ENCODE results near the gene GLI3.

DNA sequence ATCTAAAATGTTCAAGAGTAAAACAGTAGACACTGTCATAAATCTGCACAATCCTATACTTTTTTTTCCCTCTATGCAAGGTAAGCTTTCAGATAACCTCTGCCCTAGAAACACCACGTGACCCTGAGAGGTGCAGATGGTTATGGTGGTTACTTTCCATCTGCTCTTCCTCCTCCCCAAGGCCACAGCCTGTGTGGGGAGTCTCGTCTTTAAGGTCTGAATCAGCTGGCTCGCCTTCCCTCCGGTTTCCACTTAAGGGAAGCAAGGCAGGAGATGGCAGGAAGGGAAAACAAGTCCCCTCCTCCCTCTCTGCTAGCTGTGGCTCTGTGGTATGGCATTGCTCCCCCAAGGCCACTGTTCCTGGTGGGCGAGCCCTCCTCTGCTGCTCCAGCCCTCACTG lies 181.8 kb downstream of the GLI3 start:
- TF ChIP-seq, protein P1, sequence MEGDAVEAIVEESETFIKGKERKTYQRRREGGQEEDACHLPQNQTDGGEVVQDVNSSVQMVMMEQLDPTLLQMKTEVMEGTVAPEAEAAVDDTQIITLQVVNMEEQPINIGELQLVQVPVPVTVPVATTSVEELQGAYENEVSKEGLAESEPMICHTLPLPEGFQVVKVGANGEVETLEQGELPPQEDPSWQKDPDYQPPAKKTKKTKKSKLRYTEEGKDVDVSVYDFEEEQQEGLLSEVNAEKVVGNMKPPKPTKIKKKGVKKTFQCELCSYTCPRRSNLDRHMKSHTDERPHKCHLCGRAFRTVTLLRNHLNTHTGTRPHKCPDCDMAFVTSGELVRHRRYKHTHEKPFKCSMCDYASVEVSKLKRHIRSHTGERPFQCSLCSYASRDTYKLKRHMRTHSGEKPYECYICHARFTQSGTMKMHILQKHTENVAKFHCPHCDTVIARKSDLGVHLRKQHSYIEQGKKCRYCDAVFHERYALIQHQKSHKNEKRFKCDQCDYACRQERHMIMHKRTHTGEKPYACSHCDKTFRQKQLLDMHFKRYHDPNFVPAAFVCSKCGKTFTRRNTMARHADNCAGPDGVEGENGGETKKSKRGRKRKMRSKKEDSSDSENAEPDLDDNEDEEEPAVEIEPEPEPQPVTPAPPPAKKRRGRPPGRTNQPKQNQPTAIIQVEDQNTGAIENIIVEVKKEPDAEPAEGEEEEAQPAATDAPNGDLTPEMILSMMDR (IDR thresholded peaks at IDR 0.05), result no peak
- no peak for TF ChIP-seq ZFX (IDR thresholded peaks at IDR 0.05; ENCODE audit: borderline replicate concordance)

Measured in 22Rv1 (cell line).